GM10248 (cell line): ENCODE measurements around the gene RGP1.

Experiments
- CTCF ChIA-PET: fragments of 300-600 bp; sonication (Branson Sonifier 250); formaldehyde crosslinking; extraction: SDS; loops from one replicate; lab custom pipeline; 2021; ENCODE audit warnings: antibody characterized with exemption; lab: Yijun Ruan, JAX
- POLR2A ChIA-PET: fragments of 350-650 bp; sonication (Branson Sonifier 250); formaldehyde crosslinking; extraction: SDS; loops from one replicate; lab custom pipeline; 2020; ENCODE audit warnings: antibody characterized with exemption; lab: Yijun Ruan, JAX
- DNase-seq: peaks from one replicate; pipeline ENCODE4 v3.0.0; 2012; ENCODE audit errors: extremely low spot score
- CTCF ChIP-seq: IDR thresholded peaks from 2 replicates; pipeline ENCODE4 v1.5.1; 2012; ENCODE audit warnings: mild to moderate bottlenecking, low read depth; ENCODE audit errors: extremely low read depth, missing control alignments, control extremely low read depth

The RGP1 gene

GRCh38 chr9:35736201-35736633, 12.9 kb upstream of the RGP1 start:
- DNase-seq = peak; percentile 73
- POLR2A ChIA-PET = interaction anchor here (1.0 to 1.8 kb wide), 2 partner anchors 12 to 21 kb away, joined by 3 to 4 read pairs; no protein-coding TSS in a partner anchor
- CTCF ChIA-PET = interaction anchor here (0.6 to 5.6 kb wide), 23 partner anchors 9 to 107 kb away, joined by 3 to 127 read pairs (median 5); partner anchors contain the start of genes ARHGEF39, GBA2, HINT2 and MSMP
- TF ChIP-seq CTCF = peak; percentile 98

- no peak for TF ChIP-seq CTCF
- DNase-seq = no peak
- CTCF ChIA-PET = interaction anchor here (0.9 to 13.3 kb wide), 8 partner anchors 8 to 80 kb away, joined by 3 to 134 read pairs (median 8); partner anchors contain the start of genes CREB3, GBA2, MSMP and RGP1
- POLR2A ChIA-PET = no interaction called here
Observed at GRCh38 chr9:35737143-35737542, 11.9 kb upstream of the RGP1 start.

GRCh38 chr9:35738186-35738585, 10.9 kb upstream of the RGP1 start:
- CTCF ChIA-PET = interaction anchor here (1.0 to 13.3 kb wide), 6 partner anchors 8 to 82 kb away, joined by 3 to 134 read pairs (median 17); partner anchors contain the start of genes CREB3, GBA2, MSMP and RGP1

GRCh38 chr9:35738924-35739323, 10.2 kb upstream of the RGP1 start:
- CTCF ChIA-PET = interaction anchor here (0.9 to 13.3 kb wide), 4 partner anchors 7 to 87 kb away, joined by 3 to 134 read pairs (median 69); partner anchors contain the start of genes CREB3, GBA2, RGP1 and TLN1

More at GRCh38 chr9:35738186-35738585, 10.9 kb upstream of the RGP1 start:
- TF ChIP-seq CTCF = no peak
- POLR2A ChIA-PET = interaction anchor here (1.4 to 1.5 kb wide), 2 partner anchors 10 to 12 kb away, joined by 3 to 9 read pairs; partner anchors contain the start of genes GBA2 and RGP1
- DNase-seq = no peak

GRCh38 chr9:35740243-35740642, 8.8 kb upstream of the RGP1 start:
- CTCF ChIA-PET = interaction anchor here (0.7 to 13.3 kb wide), 5 partner anchors 9 to 86 kb away, joined by 3 to 134 read pairs (median 5); partner anchors contain the start of genes CREB3, GBA2, RGP1 and TLN1
- POLR2A ChIA-PET = no interaction called here
- no peak for TF ChIP-seq CTCF
- no peak for DNase-seq

More at GRCh38 chr9:35738924-35739323, 10.2 kb upstream of the RGP1 start:
- TF ChIP-seq CTCF = no peak
- DNase-seq = no peak
- POLR2A ChIA-PET = interaction anchor here (0.9 to 1.5 kb wide), 3 partner anchors 9 to 13 kb away, joined by 3 to 9 read pairs (median 3); partner anchors contain the start of genes GBA2 and RGP1

- POLR2A ChIA-PET = interaction anchor here (0.7 kb wide), 1 partner anchor 9 kb away, joined by 4 read pairs; the partner anchor contains the start of genes CREB3 and TLN1
- no peak for TF ChIP-seq CTCF
- CTCF ChIA-PET = interaction anchor here (1.4 to 13.3 kb wide), 4 partner anchors 13 to 85 kb away, joined by 3 to 134 read pairs (median 6); partner anchors contain the start of genes CREB3 and TLN1
- no peak for DNase-seq
Observed at GRCh38 chr9:35741740-35742139, 7.3 kb upstream of the RGP1 start.
